Activated CD8-positive, alpha-beta T cell treated with anti-CD3 and anti-CD28 coated beads, Interleukin-2, amount 10 ng/mL, durations not matched to agents 7 days and 5 days (primary cell): ENCODE data around the gene UBE2F. TPM values are rescaled to one million over a fixed set of nuclear protein-coding genes. Genes with fewer than 3 reads are reported as not detected.
"Not testable (repeated sequence)": the region's sequence is repeated elsewhere in the genome, so short reads cannot be mapped to it uniquely, and the experiment has no call there.

ENCODE experiments used
- ATAC-seq: fragments of 150-1000 bp; cut with Tn5 transposase; one replicate; pipeline ENCODE4 v1.10.0; 2021; ENCODE audit warnings: moderate library complexity
- CTCF ChIA-PET: fragments of 350-600 bp; sonication (Branson Sonifier 250); formaldehyde crosslinking; loops from one replicate; lab custom pipeline; 2021; ENCODE audit warnings: antibody characterized with exemption; lab: Charles Lee
- POLR2A ChIA-PET: fragments of 350-600 bp; sonication (Branson Sonifier 250); formaldehyde crosslinking; loops from one replicate; lab custom pipeline; 2021; ENCODE audit warnings: antibody characterized with exemption; lab: Charles Lee
- DNase-seq: peaks from one replicate; pipeline ENCODE4 v3.0.0-alpha.2; 2020
- H3K27ac Mint-ChIP-seq: one replicate; pipeline ENCODE4 v1.8.0; 2021; ENCODE audit warnings: mild to moderate bottlenecking, mixed read lengths
- H3K27me3 Mint-ChIP-seq: one replicate; pipeline ENCODE4 v1.8.0; 2021; ENCODE audit warnings: low read depth, mixed read lengths
- H3K36me3 Mint-ChIP-seq: one replicate; pipeline ENCODE4 v1.8.0; 2021; ENCODE audit warnings: low read depth, mixed read lengths
- H3K4me1 Mint-ChIP-seq: one replicate; pipeline ENCODE4 v1.8.0; 2021; ENCODE audit warnings: low read depth, mixed read lengths
- H3K4me3 Mint-ChIP-seq: one replicate; pipeline ENCODE4 v1.8.0; 2021; ENCODE audit warnings: mild to moderate bottlenecking, mixed read lengths
- H3K9me3 Mint-ChIP-seq: one replicate; pipeline ENCODE4 v1.8.0; 2022; ENCODE audit warnings: mixed read lengths; ENCODE audit not compliant: insufficient read depth
- total RNA-seq, 2 experiments: library from RNA; stranded (reverse); gene quantifications; one replicate each; pipeline ENCODE4 v1.2.3, GENCODE V29; 2021

The UBE2F gene
- total RNA-seq, 2 experiments from 2014 or later: 70.2 to 71.9 TPM

DNA sequence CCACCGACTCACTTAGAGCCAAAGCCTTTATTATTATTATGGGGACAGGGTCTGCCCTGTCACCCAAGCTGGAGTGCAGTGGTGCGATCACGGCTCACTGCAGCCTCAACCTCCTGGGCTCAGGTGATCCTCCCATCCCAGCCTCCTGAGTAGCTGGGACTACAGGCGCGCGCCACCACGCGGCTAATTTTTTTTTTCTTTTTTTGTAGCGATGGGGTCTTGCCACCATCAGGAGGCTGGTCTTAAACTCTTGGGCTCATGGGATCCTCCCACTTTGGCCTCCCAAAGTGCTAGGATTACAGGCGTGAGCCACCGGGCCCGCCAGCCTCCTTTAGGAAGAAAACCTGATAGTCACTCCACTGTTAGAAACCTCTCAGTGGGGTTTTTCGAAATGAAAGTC is 970 bp upstream of the UBE2F start:
- H3K9me3 Mint-ChIP-seq, CTCF ChIA-PET: not testable (repeated sequence)

DNA sequence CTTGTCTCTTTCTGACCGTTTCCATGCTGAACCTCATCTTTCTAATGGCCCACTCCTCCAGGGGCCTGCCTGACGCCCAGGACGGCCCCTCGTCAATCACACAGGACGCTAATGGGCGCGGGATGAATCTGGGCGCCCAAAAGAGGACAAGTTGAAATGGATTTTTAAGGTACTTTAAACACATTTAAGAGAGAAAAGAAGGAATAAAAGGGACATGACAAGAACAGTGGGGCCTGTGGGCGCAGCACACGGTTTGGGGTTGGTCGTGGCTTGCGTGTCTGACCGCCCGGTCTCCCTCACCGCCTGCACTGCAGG is 607 bp upstream of the UBE2F start:
- peaks cover 10% of the 10 kb centered on the region for H3K9me3 Mint-ChIP-seq
- no peaks in the 10 kb centered on the region for H3K27me3 Mint-ChIP-seq
- ChIA-PET CTCF (no interaction called here), POLR2A (no interaction called here)
- peak overlapping the region; percentile 75 for H3K27ac Mint-ChIP-seq
- H3K36me3 Mint-ChIP-seq: peaks cover 20% of the 10 kb centered on the region
- peaks cover 39% of the 10 kb centered on the region for H3K4me1 Mint-ChIP-seq
- no peak for DNase-seq
- no peak for ATAC-seq
- H3K4me3 Mint-ChIP-seq: peak overlapping the region; percentile 74

More for the DNA sequence above, 970 bp upstream of the UBE2F start:
- Mint-ChIP-seq H3K4me3 (peak overlapping the region; percentile 74), H3K4me1 (peaks cover 37% of the 10 kb centered on the region), H3K36me3 (peaks cover 20% of the 10 kb centered on the region)
- DNase-seq, POLR2A ChIA-PET, H3K27me3 Mint-ChIP-seq, ATAC-seq, H3K27ac Mint-ChIP-seq: not testable (repeated sequence)

DNA sequence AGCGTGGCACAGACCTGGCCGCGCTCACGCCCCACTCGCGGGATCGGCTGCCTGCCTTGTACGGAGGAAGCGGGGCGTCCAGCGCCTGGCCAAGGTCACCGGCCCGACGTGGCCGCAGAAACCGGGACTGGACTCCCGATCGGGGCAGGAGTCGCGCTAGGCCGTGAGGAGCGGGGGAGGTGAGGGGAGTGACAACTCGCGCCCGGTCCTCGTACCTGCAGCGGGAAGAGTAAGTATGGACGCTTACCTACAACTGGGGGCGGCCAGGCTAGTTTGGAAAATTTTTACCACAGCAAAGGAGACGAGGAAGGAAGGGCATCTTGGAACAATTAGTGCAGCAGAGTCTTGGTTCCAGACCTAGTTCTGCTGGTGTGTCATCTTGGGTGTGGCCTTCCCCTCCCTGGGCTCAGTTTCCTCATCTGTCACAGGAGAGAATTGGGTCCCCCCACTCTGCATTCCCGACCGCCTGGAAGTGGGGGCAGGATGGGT is 693 bp downstream of the UBE2F start:
- peaks cover 46% of the 10 kb centered on the region for H3K4me1 Mint-ChIP-seq
- peaks cover 22% of the 10 kb centered on the region for H3K36me3 Mint-ChIP-seq
- DNase-seq (peak; percentile 34), ATAC-seq (no peak)
- H3K27ac Mint-ChIP-seq: peak overlapping the region; percentile 81
- no peaks in the 10 kb centered on the region for H3K27me3 Mint-ChIP-seq
- ChIA-PET POLR2A (interaction anchor here (0.6 to 1.2 kb wide), 4 partner anchors 12 to 141 kb away, joined by 3 read pairs; partner anchors contain the start of gene SCLY), CTCF (interaction anchor here (0.9 to 5.4 kb wide), 11 partner anchors 12 to 386 kb away, joined by 3 to 35 read pairs (median 5); no protein-coding TSS in a partner anchor)
- H3K4me3 Mint-ChIP-seq: peak overlapping the region; percentile 79
- peaks cover 8% of the 10 kb centered on the region for H3K9me3 Mint-ChIP-seq

DNA sequence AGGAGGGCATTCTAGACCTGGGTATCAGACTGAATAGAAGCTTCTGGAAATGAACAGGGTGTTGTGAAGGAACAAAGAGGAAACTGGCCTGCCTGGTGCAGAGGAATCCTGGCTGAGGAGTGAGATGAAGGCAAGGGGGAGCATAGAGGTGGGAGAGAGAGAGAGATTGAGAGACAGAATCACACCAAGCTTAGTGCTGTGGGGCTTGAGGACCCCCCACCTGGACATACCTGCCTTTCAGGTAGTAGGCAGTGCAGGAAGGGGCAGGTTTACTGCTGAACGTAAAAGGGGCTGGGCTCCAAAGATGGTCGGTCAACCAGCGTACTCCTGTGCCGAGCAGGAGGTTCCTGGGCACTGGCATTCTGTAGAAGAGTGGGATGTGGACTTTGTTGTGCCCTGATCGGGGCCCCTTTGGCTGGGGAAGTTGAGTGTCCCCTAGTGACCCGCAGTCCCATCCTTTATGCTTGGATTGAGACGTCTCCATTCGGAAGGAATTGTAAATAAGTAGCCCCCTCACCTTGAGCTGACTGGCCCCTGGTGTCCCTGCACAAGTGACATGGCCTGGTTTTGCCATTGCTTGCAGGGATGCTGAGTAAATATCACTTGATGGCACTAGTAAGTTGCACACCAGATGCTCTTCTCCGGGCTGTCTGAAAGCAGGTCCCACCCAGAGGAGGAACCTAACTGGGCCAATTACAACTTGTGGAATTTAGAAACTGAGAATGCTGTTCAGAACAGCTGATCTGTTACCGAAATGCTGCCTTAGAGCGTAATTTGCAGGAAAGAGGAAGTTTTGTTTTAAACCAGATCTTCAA is 1.4 kb downstream of the UBE2F start:
- H3K9me3 Mint-ChIP-seq: peaks cover under 1% of the 10 kb centered on the region
- peaks cover 21% of the 10 kb centered on the region for H3K36me3 Mint-ChIP-seq
- H3K27me3 Mint-ChIP-seq: no peaks in the 10 kb centered on the region
- H3K27ac Mint-ChIP-seq: peak overlapping the region; percentile 81
- ChIA-PET POLR2A (interaction anchor here (0.6 to 1.2 kb wide), 6 partner anchors 9 to 141 kb away, joined by 3 read pairs; partner anchors contain the start of gene SCLY), CTCF (interaction anchor here (0.7 to 5.4 kb wide), 25 partner anchors 11 to 387 kb away, joined by 3 to 35 read pairs (median 4); no protein-coding TSS in a partner anchor)
- H3K4me3 Mint-ChIP-seq: peak overlapping the region; percentile 79
- DNase-seq: peak; percentile 78
- ATAC-seq: peak; percentile 49
- H3K4me1 Mint-ChIP-seq: peaks cover 46% of the 10 kb centered on the region

DNA sequence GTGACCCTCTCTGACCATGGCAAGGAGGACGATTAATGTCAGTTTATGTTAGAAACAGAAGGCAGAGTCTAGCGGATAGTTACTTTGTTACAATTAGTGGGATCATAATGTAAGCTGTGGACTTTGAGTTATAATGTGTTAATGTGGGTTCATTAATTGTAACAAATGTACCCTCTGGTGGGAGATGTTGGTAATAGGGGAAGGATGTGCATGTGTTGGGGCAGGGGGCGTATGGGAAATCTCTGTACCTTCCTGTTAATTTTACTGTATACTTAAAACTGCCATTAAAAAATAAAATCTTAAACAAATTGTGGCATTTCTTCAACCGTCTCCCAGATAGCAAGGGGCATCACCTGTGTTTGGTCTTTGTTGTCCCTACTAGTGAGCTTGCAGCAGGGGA is 4.8 kb downstream of the UBE2F start:
- peaks cover 39% of the 10 kb centered on the region for H3K36me3 Mint-ChIP-seq
- no peaks in the 10 kb centered on the region for H3K27me3 Mint-ChIP-seq
- no peaks in the 10 kb centered on the region for H3K9me3 Mint-ChIP-seq
- no peak overlapping the region for H3K27ac Mint-ChIP-seq
- peaks cover 58% of the 10 kb centered on the region for H3K4me1 Mint-ChIP-seq
- no peak for DNase-seq
- ChIA-PET CTCF (interaction anchor here (1.2 to 5.4 kb wide), 5 partner anchors 8 to 541 kb away, joined by 3 to 35 read pairs (median 3); no protein-coding TSS in a partner anchor), POLR2A (no interaction called here)
- H3K4me3 Mint-ChIP-seq: no peak overlapping the region
- ATAC-seq: no peak

DNA sequence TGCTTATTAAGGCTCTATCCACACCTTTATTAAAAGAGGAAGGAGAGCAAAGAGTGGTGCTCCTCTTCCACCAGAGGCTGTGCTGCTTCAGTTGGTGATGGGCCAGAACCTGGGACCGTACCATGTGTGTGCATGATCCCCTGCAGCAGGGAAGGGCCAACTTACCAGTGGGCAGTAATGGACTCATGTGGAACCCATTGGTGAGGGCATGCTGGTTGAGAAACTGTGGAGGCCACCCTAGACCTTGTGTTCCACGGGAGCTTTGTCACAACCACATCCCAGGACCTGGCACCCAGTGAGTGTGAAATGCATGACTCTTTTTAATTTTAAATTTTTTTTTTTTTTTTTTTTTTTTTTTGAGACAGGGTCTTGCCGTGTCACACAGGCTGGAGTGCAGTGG is 5.4 kb downstream of the UBE2F start:
- no peak overlapping the region for H3K27ac Mint-ChIP-seq
- H3K4me3 Mint-ChIP-seq: no peak overlapping the region
- H3K4me1 Mint-ChIP-seq: peaks cover 64% of the 10 kb centered on the region
- no peak for DNase-seq
- ChIA-PET CTCF (interaction anchor here (1.5 to 5.4 kb wide), 2 partner anchors 8 to 111 kb away, joined by 3 to 35 read pairs; no protein-coding TSS in a partner anchor), POLR2A (no interaction called here)
- no peaks in the 10 kb centered on the region for H3K9me3 Mint-ChIP-seq
- peaks cover 44% of the 10 kb centered on the region for H3K36me3 Mint-ChIP-seq
- H3K27me3 Mint-ChIP-seq: no peaks in the 10 kb centered on the region
- ATAC-seq: no peak

DNA sequence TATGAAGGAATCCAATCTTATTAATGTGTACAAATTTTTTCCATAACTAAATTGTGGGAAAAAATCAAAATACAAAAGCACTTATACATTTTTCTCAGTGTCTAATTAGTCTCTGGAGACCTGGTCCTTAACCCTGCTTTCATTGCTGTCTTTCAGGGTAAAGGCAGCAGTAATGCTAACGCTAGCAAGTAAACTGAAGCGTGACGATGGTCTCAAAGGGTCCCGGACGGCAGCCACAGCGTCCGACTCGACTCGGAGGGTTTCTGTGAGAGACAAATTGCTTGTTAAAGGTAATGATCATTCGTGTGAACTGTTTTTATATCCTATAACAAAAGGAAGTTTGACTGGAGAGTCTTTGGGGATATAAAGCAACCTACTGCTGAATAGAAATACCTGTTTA is 6.1 kb downstream of the UBE2F start:
- Mint-ChIP-seq H3K36me3 (peaks cover 51% of the 10 kb centered on the region), H3K27me3 (no peaks in the 10 kb centered on the region), H3K4me1 (peaks cover 65% of the 10 kb centered on the region), H3K4me3 (no peak overlapping the region), H3K27ac (no peak overlapping the region), H3K9me3 (no peaks in the 10 kb centered on the region)
- ChIA-PET CTCF (interaction anchor here (1.3 to 5.4 kb wide), 3 partner anchors 7 to 290 kb away, joined by 3 to 35 read pairs (median 3); no protein-coding TSS in a partner anchor), POLR2A (interaction anchor here (0.6 kb wide), 1 partner anchor 229 kb away, joined by 3 read pairs; no protein-coding TSS in a partner anchor)
- no peak for ATAC-seq
- no peak for DNase-seq

DNA sequence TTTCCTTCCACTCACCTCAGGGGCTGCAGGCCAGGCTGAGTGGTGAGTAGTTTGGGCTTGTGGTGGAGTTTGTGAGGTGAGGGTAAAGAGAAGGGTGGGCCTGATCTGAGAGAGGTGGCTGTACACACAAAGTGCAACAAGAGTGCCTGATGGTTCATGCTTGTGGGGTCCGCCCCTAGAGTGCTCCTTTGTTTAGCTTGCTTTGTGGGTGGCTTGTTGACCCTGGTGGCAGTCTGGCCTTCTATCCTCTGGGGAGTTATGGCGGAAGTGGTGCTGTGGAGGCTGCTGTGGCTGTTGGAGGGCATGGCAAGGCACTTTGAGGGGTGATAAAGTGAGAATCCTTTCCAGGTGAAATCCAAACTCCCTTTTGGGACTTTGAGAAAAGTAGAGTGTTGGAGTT is 10.6 kb downstream of the UBE2F start:
- ChIA-PET CTCF (no interaction called here), POLR2A (interaction anchor here (1.1 kb wide), 1 partner anchor 9 kb away, joined by 3 read pairs; no protein-coding TSS in a partner anchor)
- ATAC-seq (no peak), DNase-seq (no peak)
- Mint-ChIP-seq H3K27ac (peak overlapping the region; percentile 40), H3K9me3 (no peaks in the 10 kb centered on the region), H3K27me3 (no peaks in the 10 kb centered on the region), H3K4me1 (peaks cover 67% of the 10 kb centered on the region), H3K36me3 (peaks cover 46% of the 10 kb centered on the region), H3K4me3 (no peak overlapping the region)

DNA sequence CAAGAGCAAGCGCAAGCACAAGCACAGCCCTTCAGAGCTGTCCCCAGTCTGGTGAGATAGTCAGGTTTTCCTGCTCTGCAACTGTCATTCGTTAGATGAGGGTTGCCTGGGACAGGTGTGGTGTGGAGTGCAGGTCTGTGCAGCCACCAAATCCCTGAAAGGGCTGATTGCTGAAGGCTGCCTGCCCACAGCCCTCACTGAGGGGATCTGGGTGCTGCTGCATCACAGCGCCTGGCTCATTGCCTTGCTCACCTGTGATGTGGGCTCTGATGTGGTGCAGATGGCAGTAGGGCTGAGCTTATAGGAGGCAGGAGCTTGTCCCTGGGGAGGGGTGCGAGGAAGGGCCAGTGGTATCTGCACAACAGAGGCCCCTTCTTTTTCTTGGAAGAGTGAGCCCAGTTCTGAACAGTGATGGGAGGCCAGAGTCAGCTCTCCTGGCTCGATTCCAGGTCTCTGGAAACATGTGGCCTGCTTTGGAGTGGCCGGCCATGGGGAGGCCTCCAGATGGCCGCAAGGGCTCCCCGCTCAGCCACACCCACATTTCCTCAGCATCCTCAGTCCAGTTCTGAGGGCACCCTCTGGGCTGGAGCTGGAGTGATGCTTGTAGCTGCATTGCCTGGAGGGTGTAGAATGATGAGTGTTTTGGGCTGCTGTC is 11.4 kb downstream of the UBE2F start:
- H3K36me3 Mint-ChIP-seq: peaks cover 48% of the 10 kb centered on the region
- POLR2A ChIA-PET: interaction anchor here (1.1 kb wide), 1 partner anchor 9 kb away, joined by 3 read pairs; no protein-coding TSS in a partner anchor
- H3K4me1 Mint-ChIP-seq: peaks cover 67% of the 10 kb centered on the region
- no peaks in the 10 kb centered on the region for H3K9me3 Mint-ChIP-seq
- H3K27me3 Mint-ChIP-seq: no peaks in the 10 kb centered on the region
- CTCF ChIA-PET: interaction anchor here (2.5 to 4.1 kb wide), 2 partner anchors 8 to 11 kb away, joined by 8 to 35 read pairs; no protein-coding TSS in a partner anchor
- ATAC-seq (peak; percentile 34), DNase-seq (no peak)
- H3K4me3 Mint-ChIP-seq: no peak overlapping the region
- peak overlapping the region; percentile 40 for H3K27ac Mint-ChIP-seq

DNA sequence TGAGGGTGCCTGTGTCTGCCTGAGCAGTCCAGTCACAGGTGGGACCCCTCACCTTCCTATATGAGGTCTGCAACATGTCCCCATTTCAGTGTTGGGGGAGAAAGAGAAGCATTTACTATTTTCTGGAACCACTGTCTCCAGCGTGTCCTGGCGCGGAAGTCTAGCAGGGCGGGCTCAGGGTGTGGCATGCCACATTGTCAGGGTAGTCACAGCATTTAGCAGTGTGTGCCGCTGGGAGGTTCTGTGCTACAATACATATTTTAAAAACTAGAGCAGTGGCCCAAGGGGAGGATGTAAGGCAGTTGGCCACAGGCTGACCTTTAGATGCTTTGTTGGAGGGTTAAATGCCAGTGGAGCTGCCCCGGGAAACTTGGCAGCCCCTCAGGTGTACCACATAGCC is 12.5 kb downstream of the UBE2F start:
- peaks cover 50% of the 10 kb centered on the region for H3K36me3 Mint-ChIP-seq
- CTCF ChIA-PET: interaction anchor here (0.7 to 4.1 kb wide), 6 partner anchors 9 to 285 kb away, joined by 3 to 35 read pairs (median 4); partner anchors contain the start of gene SCLY

DNA sequence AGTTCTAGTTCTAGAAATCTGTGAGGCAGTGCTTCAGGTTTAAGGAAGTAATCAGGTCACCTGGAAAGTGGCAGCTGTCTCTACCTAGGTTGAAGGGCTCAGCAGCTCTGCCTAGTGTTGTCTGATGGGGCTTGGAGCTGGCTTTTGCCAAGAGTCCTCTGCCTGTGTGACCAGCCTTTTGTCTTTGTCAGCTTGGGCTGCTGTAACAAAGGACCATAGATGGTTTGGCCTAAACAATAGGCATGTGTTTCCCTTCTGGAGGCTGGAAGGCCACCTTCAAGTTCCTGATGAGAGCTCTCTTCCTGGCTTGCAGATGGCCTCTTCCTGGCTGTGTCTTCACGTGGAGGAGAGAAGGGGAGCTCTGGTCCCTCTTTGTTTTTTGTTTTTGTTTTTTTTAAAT is 13.3 kb downstream of the UBE2F start:
- no peaks in the 10 kb centered on the region for H3K27me3 Mint-ChIP-seq
- peak overlapping the region; percentile 17 for H3K4me3 Mint-ChIP-seq
- peak overlapping the region; percentile 85 for H3K27ac Mint-ChIP-seq
- H3K4me1 Mint-ChIP-seq: peaks cover 75% of the 10 kb centered on the region
- ChIA-PET POLR2A (interaction anchor here (0.6 to 1.4 kb wide), 5 partner anchors 12 to 222 kb away, joined by 3 to 4 read pairs (median 3); partner anchors contain the start of gene SCLY), CTCF (interaction anchor here (0.8 to 4.1 kb wide), 7 partner anchors 9 to 283 kb away, joined by 3 to 35 read pairs (median 3); partner anchors contain the start of gene SCLY)
- H3K36me3 Mint-ChIP-seq: peaks cover 53% of the 10 kb centered on the region
- H3K9me3 Mint-ChIP-seq: no peaks in the 10 kb centered on the region
- DNase-seq (no peak), ATAC-seq (no peak)

More for the DNA sequence above, 12.5 kb downstream of the UBE2F start:
- POLR2A ChIA-PET: interaction anchor here (0.6 to 0.7 kb wide), 2 partner anchors 9 to 11 kb away, joined by 3 to 4 read pairs; no protein-coding TSS in a partner anchor
- peak overlapping the region; percentile 85 for H3K27ac Mint-ChIP-seq
- no peaks in the 10 kb centered on the region for H3K27me3 Mint-ChIP-seq
- H3K4me3 Mint-ChIP-seq: no peak overlapping the region
- peaks cover 74% of the 10 kb centered on the region for H3K4me1 Mint-ChIP-seq
- ATAC-seq (no peak), DNase-seq (no peak)
- no peaks in the 10 kb centered on the region for H3K9me3 Mint-ChIP-seq
